ENCODE data around the gene TTBK1. TPM values are rescaled to one million over a fixed set of nuclear protein-coding genes. Genes with fewer than 3 reads are reported as not detected.

TTBK1 gene
- total RNA-seq, 1 experiment from 2014 or later: 0.68 TPM

GRCh38 chr6:43264599-43265145 lies 21.4 kb downstream of the TTBK1 start:
- H3K27me3 Mint-ChIP-seq (ENCODE audit: low read depth): peaks cover 24% of the 10 kb centered on the region
- no peaks in the 10 kb centered on the region for H3K9me3 Mint-ChIP-seq
- ChIA-PET CTCF (interaction anchor here (1.0 to 4.8 kb wide), 9 partner anchors 22 to 231 kb away, joined by 3 to 27 read pairs (median 11); partner anchors contain the start of genes CRIP3, DNPH1 and ZNF318), POLR2A (interaction anchor here (1.5 kb wide), 1 partner anchor 95 kb away, joined by 3 read pairs; no protein-coding TSS in a partner anchor)
- peaks cover 31% of the 10 kb centered on the region for H3K4me1 Mint-ChIP-seq
- H3K4me3 Mint-ChIP-seq: no peak overlapping the region
- DNase-seq (ENCODE audit: low spot score): no peak
- H3K36me3 Mint-ChIP-seq: no peaks in the 10 kb centered on the region
- no peak for TF ChIP-seq RELA (CRISPR knock-in tag; IDR thresholded peaks at IDR 0.05; ENCODE audit: borderline replicate concordance)
- TF ChIP-seq, protein P1, sequence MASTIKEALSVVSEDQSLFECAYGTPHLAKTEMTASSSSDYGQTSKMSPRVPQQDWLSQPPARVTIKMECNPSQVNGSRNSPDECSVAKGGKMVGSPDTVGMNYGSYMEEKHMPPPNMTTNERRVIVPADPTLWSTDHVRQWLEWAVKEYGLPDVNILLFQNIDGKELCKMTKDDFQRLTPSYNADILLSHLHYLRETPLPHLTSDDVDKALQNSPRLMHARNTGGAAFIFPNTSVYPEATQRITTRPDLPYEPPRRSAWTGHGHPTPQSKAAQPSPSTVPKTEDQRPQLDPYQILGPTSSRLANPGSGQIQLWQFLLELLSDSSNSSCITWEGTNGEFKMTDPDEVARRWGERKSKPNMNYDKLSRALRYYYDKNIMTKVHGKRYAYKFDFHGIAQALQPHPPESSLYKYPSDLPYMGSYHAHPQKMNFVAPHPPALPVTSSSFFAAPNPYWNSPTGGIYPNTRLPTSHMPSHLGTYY (CRISPR knock-in tag; IDR thresholded peaks at IDR 0.05): no peak
- TF ChIP-seq TP53 (CRISPR knock-in tag; IDR thresholded peaks at IDR 0.05): no peak
- TF ChIP-seq CREB1 (CRISPR knock-in tag; IDR thresholded peaks at IDR 0.05): no peak
- no peak for TF ChIP-seq FOXJ3 (CRISPR knock-in tag; IDR thresholded peaks at IDR 0.05; ENCODE audit: borderline replicate concordance)
- no peak for TF ChIP-seq CBFB (CRISPR knock-in tag; IDR thresholded peaks at IDR 0.05; ENCODE audit: low read depth)
- TF ChIP-seq, protein P2, sequence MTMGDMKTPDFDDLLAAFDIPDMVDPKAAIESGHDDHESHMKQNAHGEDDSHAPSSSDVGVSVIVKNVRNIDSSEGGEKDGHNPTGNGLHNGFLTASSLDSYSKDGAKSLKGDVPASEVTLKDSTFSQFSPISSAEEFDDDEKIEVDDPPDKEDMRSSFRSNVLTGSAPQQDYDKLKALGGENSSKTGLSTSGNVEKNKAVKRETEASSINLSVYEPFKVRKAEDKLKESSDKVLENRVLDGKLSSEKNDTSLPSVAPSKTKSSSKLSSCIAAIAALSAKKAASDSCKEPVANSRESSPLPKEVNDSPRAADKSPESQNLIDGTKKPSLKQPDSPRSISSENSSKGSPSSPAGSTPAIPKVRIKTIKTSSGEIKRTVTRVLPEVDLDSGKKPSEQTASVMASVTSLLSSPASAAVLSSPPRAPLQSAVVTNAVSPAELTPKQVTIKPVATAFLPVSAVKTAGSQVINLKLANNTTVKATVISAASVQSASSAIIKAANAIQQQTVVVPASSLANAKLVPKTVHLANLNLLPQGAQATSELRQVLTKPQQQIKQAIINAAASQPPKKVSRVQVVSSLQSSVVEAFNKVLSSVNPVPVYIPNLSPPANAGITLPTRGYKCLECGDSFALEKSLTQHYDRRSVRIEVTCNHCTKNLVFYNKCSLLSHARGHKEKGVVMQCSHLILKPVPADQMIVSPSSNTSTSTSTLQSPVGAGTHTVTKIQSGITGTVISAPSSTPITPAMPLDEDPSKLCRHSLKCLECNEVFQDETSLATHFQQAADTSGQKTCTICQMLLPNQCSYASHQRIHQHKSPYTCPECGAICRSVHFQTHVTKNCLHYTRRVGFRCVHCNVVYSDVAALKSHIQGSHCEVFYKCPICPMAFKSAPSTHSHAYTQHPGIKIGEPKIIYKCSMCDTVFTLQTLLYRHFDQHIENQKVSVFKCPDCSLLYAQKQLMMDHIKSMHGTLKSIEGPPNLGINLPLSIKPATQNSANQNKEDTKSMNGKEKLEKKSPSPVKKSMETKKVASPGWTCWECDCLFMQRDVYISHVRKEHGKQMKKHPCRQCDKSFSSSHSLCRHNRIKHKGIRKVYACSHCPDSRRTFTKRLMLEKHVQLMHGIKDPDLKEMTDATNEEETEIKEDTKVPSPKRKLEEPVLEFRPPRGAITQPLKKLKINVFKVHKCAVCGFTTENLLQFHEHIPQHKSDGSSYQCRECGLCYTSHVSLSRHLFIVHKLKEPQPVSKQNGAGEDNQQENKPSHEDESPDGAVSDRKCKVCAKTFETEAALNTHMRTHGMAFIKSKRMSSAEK (CRISPR knock-in tag; IDR thresholded peaks at IDR 0.05; ENCODE audit: borderline replicate concordance): no peak
- TF ChIP-seq JUN (CRISPR knock-in tag; IDR thresholded peaks at IDR 0.05): no peak
- TF ChIP-seq, protein P3, sequence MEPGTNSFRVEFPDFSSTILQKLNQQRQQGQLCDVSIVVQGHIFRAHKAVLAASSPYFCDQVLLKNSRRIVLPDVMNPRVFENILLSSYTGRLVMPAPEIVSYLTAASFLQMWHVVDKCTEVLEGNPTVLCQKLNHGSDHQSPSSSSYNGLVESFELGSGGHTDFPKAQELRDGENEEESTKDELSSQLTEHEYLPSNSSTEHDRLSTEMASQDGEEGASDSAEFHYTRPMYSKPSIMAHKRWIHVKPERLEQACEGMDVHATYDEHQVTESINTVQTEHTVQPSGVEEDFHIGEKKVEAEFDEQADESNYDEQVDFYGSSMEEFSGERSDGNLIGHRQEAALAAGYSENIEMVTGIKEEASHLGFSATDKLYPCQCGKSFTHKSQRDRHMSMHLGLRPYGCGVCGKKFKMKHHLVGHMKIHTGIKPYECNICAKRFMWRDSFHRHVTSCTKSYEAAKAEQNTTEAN (CRISPR knock-in tag; IDR thresholded peaks at IDR 0.05): no peak
- no peak overlapping the region for H3K27ac Mint-ChIP-seq
- ATAC-seq: no peak

DNA sequence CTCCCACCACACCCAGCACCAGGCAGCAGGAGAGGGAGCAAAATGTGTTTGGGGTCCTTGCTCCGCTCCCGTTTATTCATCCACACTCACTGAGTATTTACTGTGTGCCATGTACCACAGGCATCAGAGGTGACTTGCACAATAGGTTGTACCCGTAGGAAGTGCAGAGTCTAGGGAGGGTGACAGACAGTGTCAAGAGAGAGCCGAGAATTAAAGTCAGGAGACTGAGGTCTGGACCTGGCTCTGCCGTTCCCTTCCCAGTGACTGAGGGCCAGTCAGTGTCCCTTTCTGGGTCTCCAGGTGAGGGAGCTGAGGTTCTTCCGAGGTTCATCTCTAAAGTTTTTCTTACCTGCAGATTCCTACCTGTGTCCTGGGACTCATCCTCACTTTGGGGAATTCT lies 22.3 kb downstream of the TTBK1 start:
- Mint-ChIP-seq H3K27ac (no peak overlapping the region), H3K4me3 (no peak overlapping the region), H3K36me3 (no peaks in the 10 kb centered on the region), H3K27me3 (ENCODE audit: low read depth) (peaks cover 33% of the 10 kb centered on the region), H3K4me1 (peaks cover 38% of the 10 kb centered on the region), H3K9me3 (no peaks in the 10 kb centered on the region)
- CTCF ChIA-PET: interaction anchor here (0.7 to 4.8 kb wide), 5 partner anchors 9 to 70 kb away, joined by 3 to 27 read pairs (median 4); no protein-coding TSS in a partner anchor
- POLR2A ChIA-PET: interaction anchor here (1.5 kb wide), 1 partner anchor 95 kb away, joined by 3 read pairs; no protein-coding TSS in a partner anchor
- no peak for TF ChIP-seq ZNF121 (CRISPR knock-in tag; IDR thresholded peaks at IDR 0.05)
- no peak for TF ChIP-seq ELF4 (CRISPR knock-in tag; IDR thresholded peaks at IDR 0.05; ENCODE audit: low read depth)
- no peak for TF ChIP-seq KAT7 (CRISPR knock-in tag; IDR thresholded peaks at IDR 0.05; ENCODE audit: borderline replicate concordance)
- no peak for TF ChIP-seq PRDM15 (CRISPR knock-in tag; IDR thresholded peaks at IDR 0.05)
- no peak for TF ChIP-seq TEAD1 (CRISPR knock-in tag; IDR thresholded peaks at IDR 0.05)
- DNase-seq (ENCODE audit: low spot score) (no peak), ATAC-seq (no peak)

Measured in WTC11 (cell line).